NOMO-1 treated with DMSO at 0.1 percent for 48 hours (cell line): Measurements from ENCODE around the gene KCNMA1.

Experiments used
- DNase-seq: peaks from one replicate; lab custom pipeline; 2025; ENCODE audit not compliant: unreplicated experiment; lab: John Stamatoyannopoulos, UW

Gene KCNMA1

DNA sequence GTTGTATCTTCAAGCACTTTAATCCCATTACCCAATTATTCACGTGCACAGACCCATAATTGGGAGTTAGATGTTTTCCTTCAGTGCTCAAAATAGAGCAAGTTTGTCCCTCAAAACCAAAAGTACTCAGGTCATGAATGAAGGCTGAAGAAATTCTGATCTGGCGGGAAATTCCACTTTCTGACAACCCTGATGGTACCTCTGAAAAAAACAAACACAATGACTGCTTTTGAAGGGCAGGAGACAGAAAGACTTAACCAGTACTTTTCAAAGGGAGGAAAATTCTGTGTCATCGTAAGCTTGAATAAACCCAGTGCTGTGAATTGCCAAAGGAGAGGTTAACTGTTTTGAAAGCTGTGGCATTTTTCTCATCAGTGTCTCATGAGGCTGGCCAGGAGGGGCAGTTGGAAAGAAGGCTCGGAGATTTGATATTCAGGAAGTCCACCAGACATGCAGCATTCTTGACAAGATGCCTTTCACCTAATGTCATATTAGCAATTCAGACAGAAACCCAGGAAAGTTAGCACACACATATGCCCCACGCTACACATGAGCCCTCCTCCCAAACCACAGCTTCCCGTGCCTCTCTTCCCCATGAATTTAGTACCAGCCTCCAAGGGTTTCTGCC lies 347.0 kb downstream of the KCNMA1 start:
- no peak for DNase-seq

- no peak for DNase-seq
Observed at GRCh38 chr10:77289790-77290189, 347.8 kb downstream of the KCNMA1 start.

DNA sequence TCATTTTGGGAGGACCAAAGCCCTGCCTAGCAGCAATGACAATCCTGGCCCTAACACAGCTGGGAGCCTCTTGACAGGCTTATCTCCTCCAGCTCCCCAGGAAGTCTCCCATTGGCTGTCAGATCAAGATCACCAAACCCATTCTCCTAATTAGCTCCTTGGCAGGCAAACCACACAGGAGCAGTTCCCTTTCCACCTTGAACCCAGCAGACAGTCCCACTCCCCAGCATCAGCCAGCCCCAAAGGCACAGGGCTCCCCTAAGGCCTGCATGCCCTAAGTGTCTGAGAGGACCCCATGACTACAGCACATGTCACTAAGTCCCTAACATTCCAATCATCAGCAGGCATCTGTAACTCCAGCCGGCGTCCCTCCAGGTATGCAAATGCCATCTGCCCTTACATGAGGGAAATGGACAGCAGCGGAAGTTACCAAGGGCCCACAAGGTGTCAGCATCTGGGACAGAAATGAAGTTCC lies 348.5 kb downstream of the KCNMA1 start:
- no peak for DNase-seq

- no peak for DNase-seq
Observed at GRCh38 chr10:77287647-77288120, 349.9 kb downstream of the KCNMA1 start.

- no peak for DNase-seq
Observed at GRCh38 chr10:77286531-77287508, 350.8 kb downstream of the KCNMA1 start.

- no peak for DNase-seq
Observed at GRCh38 chr10:77285529-77286182, 352.0 kb downstream of the KCNMA1 start.

DNA sequence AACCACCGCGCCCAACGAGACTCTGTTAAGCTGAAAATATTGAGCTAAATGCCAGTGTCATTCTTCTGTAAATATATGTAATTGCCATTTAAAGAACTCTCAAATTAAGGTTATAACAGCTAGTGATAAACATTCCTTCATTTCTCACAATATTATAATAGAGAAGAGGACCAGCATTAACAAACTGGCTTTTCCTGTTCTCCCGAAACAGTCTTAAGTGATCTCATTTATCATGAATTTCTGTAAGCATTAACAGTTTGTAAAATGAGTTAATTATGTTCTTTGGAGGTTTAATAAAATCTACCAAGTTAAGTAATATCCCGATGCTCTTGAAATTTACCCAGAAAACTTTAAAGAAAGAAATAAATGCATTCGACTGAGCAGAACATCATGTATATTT lies 352.8 kb downstream of the KCNMA1 start:
- no peak for DNase-seq

- DNase-seq: no peak
Observed at GRCh38 chr10:77283326-77283725, 354.3 kb downstream of the KCNMA1 start.

DNA sequence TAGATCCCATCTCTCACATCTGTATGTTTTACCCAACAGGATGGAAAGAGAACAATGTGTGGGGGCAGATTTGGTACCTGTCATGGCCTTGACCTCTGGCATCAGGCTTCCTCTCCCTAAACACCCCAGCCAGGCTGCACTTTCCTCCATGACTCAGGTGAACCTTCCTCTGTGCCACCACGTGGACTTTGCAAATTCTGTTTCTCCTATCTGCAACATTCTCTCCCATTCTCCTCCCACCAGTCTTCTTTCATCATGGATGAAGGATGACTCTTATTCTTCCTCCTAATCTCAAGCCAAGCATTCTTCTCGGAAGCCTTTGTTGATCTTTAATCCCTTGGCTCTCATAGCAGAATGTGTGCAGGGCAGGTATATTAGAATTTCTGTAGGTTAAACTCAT lies 355.4 kb downstream of the KCNMA1 start:
- no peak for DNase-seq

- no peak for DNase-seq
Observed at GRCh38 chr10:77281719-77282118, 355.9 kb downstream of the KCNMA1 start.

GRCh38 chr10:77279207-77279606 lies 358.4 kb downstream of the KCNMA1 start:
- DNase-seq: no peak

GRCh38 chr10:77274046-77274795 lies 363.4 kb downstream of the KCNMA1 start:
- DNase-seq: no peak

DNA sequence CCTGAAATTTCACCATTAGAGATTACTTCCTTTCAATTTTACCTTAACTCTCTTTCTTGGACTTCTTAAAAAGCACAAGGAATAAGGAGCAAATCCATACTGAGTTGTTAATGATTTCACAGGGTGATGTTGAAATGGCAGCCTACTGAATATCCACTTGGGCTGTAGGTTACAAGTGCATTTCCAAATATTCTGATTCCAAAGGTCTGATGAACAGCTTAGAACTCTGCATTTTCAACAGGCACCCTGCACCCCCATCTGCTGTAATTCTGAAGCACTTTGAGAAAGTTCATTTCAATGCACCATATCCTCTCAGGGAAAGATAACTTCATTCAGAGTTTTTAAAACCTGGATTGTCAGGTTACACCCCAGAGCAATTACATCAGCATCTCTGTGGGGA lies 368.4 kb downstream of the KCNMA1 start:
- DNase-seq: no peak

DNA sequence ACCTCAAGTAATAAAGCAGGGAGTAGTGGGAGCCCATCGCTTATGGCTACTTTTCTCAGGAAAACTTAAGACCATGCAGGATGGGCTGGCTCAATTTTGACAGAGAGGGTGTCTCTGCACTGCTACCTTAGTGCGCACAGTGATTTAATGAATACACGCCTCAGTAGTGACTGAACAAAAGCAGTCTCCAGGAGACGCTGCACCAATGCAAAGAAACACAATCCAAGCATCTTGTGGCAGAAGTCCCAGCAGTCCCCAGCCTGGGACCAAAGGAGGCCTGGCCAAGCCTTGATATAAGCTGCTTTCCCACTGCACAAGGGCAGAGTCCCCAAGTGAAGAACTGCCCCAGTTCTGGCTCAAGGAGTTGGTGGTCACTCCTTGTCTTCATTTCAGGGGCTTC lies 368.9 kb downstream of the KCNMA1 start:
- no peak for DNase-seq

DNA sequence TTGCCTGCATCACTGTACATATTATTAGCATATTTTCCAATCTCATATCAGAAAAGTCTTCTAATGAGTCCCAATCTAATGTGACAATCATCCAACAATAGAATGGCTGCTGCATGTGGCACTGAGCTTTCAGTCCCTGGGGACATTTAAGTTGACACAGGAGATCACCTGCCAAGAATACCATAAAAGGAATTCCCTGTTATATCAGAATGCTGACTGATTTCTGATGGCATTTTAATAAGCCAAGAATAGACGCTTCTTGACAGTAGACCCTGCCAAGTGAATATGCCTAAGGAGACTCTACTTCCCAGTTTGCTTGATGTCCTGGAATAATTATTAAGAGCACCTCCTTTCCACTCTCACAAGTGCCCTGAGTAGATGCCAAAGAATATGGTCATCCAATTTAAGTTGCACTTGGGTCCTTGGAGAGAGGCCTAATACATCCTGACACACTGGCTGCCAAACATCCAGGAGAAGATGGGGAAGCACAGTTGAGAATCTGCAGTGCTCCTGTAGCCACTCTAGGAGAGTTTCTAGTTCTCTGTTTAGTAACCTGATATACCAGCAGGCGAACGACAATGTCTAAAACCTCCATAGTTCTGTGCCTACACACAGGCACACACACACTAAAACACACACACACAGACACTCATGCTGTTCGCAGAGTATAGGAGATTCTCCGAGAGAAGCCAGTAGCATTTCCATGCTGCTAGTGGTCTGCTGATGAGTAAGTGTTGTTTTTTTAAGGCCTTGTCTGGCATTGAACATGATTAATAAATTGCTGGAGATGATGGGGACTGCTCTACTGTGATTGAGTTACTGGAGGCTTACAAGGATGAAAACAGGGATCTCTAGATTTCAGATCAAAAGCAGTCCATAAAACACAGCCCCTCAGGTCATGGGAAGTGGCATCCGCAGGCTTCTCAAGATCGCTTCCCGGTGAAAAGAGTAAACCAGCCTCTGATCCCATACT lies 369.6 kb downstream of the KCNMA1 start:
- no peak for DNase-seq

DNA sequence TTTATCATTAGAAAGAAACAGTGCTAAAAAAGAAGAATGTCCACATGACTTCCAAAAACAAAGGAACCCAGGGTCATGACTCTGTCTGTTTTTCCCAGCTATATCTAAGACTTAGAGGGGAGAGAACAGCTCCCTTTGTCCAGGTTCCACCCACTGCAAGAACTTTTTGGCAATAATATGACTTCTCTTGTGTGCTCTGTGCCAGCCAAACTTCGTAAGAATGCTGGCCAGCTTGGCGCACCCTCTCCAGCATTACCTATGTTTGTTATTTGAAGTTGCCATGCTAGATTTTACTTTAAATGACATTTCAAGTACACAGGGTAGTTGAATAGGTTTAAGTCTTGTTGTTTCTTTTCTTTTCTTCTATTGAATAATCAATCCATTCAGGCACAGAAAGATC lies 371.4 kb downstream of the KCNMA1 start:
- DNase-seq: no peak

DNA sequence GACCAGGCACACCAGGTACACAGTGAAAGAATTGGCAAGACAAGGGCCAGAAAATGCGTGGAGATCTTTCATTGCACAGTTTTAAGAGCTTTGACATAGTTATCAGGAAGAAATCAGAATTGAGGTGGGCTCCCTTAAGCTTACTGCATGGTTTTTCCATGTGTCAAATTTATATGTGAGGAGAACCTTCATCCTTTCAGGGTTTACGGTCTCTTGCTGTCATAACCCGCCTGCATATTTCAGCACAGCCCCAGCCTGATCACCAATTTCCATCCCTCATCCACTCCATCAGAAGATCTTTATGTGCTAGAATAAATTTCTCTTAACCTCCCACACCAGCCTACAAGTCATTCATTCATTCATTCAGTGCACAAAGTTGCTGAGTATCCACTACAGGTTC lies 373.1 kb downstream of the KCNMA1 start:
- no peak for DNase-seq

- peak; percentile 33 for DNase-seq
Observed at GRCh38 chr10:77264107-77264506, 373.5 kb downstream of the KCNMA1 start.

- no peak for DNase-seq
Observed at GRCh38 chr10:77263700-77264099, 373.9 kb downstream of the KCNMA1 start.

DNA sequence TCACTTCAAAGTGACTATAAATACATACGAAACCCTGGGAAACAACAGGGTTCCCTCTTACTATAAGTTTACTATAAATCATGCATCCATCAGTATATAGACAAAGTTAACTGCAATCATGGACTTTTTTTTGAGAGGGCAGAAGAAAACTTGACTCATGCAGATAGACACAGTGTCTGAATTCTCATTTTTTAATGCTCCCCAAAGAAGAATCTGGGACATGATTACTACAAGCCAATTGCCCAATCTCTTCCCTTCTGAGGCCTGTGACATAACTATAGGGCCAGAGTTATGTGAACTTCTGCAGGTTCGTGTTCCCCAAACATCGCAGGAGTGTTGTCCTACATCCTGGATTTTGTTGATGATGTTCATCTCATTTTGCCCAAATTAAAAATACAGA lies 376.5 kb downstream of the KCNMA1 start:
- peak; percentile 42 for DNase-seq
